SK-N-SH (cell line): ENCODE results near the gene PITPNM1. TPM values are rescaled to one million over a fixed set of nuclear protein-coding genes. Genes with fewer than 3 reads are reported as not detected.

Source experiments
- CTCF ChIA-PET: fragments of 300-600, 350-600 bp; formaldehyde crosslinking; extraction: SDS; loops from one replicate; lab custom pipeline; 2021; lab: Yijun Ruan, JAX
- POLR2A ChIA-PET: fragments of 350-600 bp; sonication (Branson Sonifier 250); formaldehyde crosslinking; extraction: SDS; loops from one replicate; lab custom pipeline; 2020; ENCODE audit warnings: antibody characterized with exemption, inconsistent platforms; lab: Yijun Ruan, JAX
- DNase-seq: peaks from one replicate; pipeline ENCODE4 v3.0.0; 2012
- H2AFZ ChIP-seq: fragments of 200-600 bp; sonication (generic); 2 replicates; pipeline ENCODE4 v1.8.1; 2016; ENCODE audit warnings: antibody characterized with exemption, mild to moderate bottlenecking, low read depth
- H3F3A ChIP-seq: fragments of 200-600 bp; sonication (generic); replicated peaks from 2 replicates; pipeline ENCODE3; 2016; ENCODE audit warnings: antibody characterized with exemption, mild to moderate bottlenecking; ENCODE audit not compliant: insufficient read depth
- H3K27ac ChIP-seq, 2 experiments: fragments of 200-500 bp in 1 of 2; fragments of 200-600 bp in 1 of 2; sonication (Bioruptor generic) in 1 of 2; sonication (generic), shearing (Covaris generic) in 1 of 2; 2 replicates each; pipeline versions ENCODE4 v1.5.1 to v1.6.1; 2014 to 2016; ENCODE audit warnings: low read depth in 2 of 2, inconsistent platforms in 1 of 2, low read length in 1 of 2, mild to moderate bottlenecking in 1 of 2, mixed read lengths in 1 of 2
- H3K27me3 ChIP-seq: fragments of 200-600 bp; sonication (generic), shearing (Covaris generic); 2 replicates; pipeline ENCODE4 v1.6.1; 2016; ENCODE audit warnings: mixed run types; ENCODE audit not compliant: insufficient read depth
- H3K36me3 ChIP-seq, 2 experiments: fragments of 200-500 bp in 1 of 2; fragments of 200-600 bp in 1 of 2; sonication (Bioruptor generic) in 1 of 2; sonication (generic) in 1 of 2; replicated peaks in 1 of 2; 2 replicates each; pipeline versions ENCODE3 to v1.5.1; 2014 to 2016; ENCODE audit warnings: low read length in 1 of 2, mild to moderate bottlenecking in 1 of 2; ENCODE audit not compliant: insufficient read depth in 2 of 2, control insufficient read depth in 1 of 2
- H3K4me1 ChIP-seq, 2 experiments: fragments of 200-500 bp in 1 of 2; fragments of 200-600 bp in 1 of 2; sonication (Bioruptor generic) in 1 of 2; sonication (generic), shearing (Covaris generic) in 1 of 2; 2 replicates each; pipeline versions ENCODE4 v1.5.1 to v1.6.1; 2014 to 2016; ENCODE audit warnings: low read depth in 1 of 2, low read length in 1 of 2, mixed run types in 1 of 2; ENCODE audit not compliant: insufficient read depth in 2 of 2, control insufficient read depth in 1 of 2
- H3K4me2 ChIP-seq: fragments of 200-600 bp; sonication (generic), shearing (Covaris generic); 2 replicates; pipeline ENCODE4 v1.6.1; 2017; ENCODE audit warnings: mixed run types
- H3K4me3 ChIP-seq, 2 experiments: fragments of 200-500 bp in 1 of 2; fragments of 200-600 bp in 1 of 2; sonication (Bioruptor generic) in 1 of 2; sonication (generic), shearing (Covaris generic) in 1 of 2; 2 replicates each; pipeline versions ENCODE4 v1.5.1 to v1.8.1; 2014 to 2016; ENCODE audit warnings: low read depth in 2 of 2, inconsistent platforms in 1 of 2, low read length in 1 of 2, mild to moderate bottlenecking in 1 of 2, mixed read lengths in 1 of 2, moderate library complexity in 1 of 2
- H3K79me2 ChIP-seq: fragments of 200-600 bp; sonication (generic); 2 replicates; pipeline ENCODE4 v1.8.1; 2017; ENCODE audit warnings: mild to moderate bottlenecking; ENCODE audit not compliant: insufficient read depth
- H3K9ac ChIP-seq: fragments of 200-600 bp; sonication (generic); 2 replicates; pipeline ENCODE4 v1.6.1; 2017; ENCODE audit warnings: mixed run types
- H3K9me2 ChIP-seq: fragments of 200-600 bp; sonication (generic); 2 replicates; pipeline ENCODE4 v1.6.1; 2017; ENCODE audit warnings: mixed run types
- H3K9me3 ChIP-seq: fragments of 200-600 bp; sonication (generic); 2 replicates; pipeline ENCODE4 v1.6.1; 2017; ENCODE audit warnings: mixed run types, mild to moderate bottlenecking, moderate library complexity
- H4K20me1 ChIP-seq: fragments of 200-600 bp; sonication (generic); 2 replicates; pipeline ENCODE4 v1.6.1; 2017; ENCODE audit warnings: mild to moderate bottlenecking, mixed run types; ENCODE audit not compliant: insufficient read depth
- GABPA ChIP-seq: IDR thresholded peaks from 2 replicates; pipeline ENCODE4 v1.4.0; 2012; ENCODE audit warnings: low read depth, mild to moderate bottlenecking
- MEF2A ChIP-seq: IDR thresholded peaks from 2 replicates; pipeline ENCODE4 v1.4.0; 2012; ENCODE audit warnings: low read depth, borderline replicate concordance
- MXI1 ChIP-seq: IDR thresholded peaks from 2 replicates; pipeline ENCODE4 v1.6.1; 2012; ENCODE audit warnings: mild to moderate bottlenecking, low read depth, low read length, improper control_type of control experiment
- NRF1 ChIP-seq: IDR thresholded peaks from 2 replicates; pipeline ENCODE4 v1.6.1; 2012; ENCODE audit warnings: low read depth, mild to moderate bottlenecking, low read length
- RAD21 ChIP-seq: IDR thresholded peaks from 2 replicates; pipeline ENCODE4 v1.6.1; 2012; ENCODE audit warnings: mild to moderate bottlenecking, low read length
- RXRA ChIP-seq: IDR thresholded peaks from 2 replicates; pipeline ENCODE4 v1.4.0; 2012; ENCODE audit warnings: low read depth, mild to moderate bottlenecking, borderline replicate concordance
- TCF12 ChIP-seq: IDR thresholded peaks from 2 replicates; pipeline ENCODE4 v1.4.0; 2012
- USF1 ChIP-seq: IDR thresholded peaks from 2 replicates; pipeline ENCODE4 v1.4.0; 2012; ENCODE audit warnings: low read depth, borderline replicate concordance
- WGBS: methylation state at CpG from one replicate; pipeline ENCODE4 v1.1.6; 2017; ENCODE audit warnings: low lambda C conversion rate; 5-methylcytosine and 5-hydroxymethylcytosine counted together
- polyA plus RNA-seq, 3 experiments: library from polyadenylated mRNA; depleted of rRNA; stranded (reverse); fragments of >200 nt; gene quantifications; 2 replicates each; pipeline ENCODE4 v1.2.3, GENCODE V29; 2012
- TF ChIP-seq, protein P1 (sequence below): fragments of 200-600 bp; sonication (generic); IDR thresholded peaks from 2 replicates; pipeline ENCODE4 v1.6.1; 2017; ENCODE audit warnings: antibody characterized with exemption, mild to moderate bottlenecking, moderate library complexity
- TF ChIP-seq, protein P2 (sequence below): IDR thresholded peaks from 2 replicates; pipeline ENCODE4 v1.6.1; 2012; ENCODE audit warnings: mild to moderate bottlenecking, low read depth, low read length, moderate library complexity
- TF ChIP-seq, protein P3 (sequence below): fragments of 150-350 bp; IDR thresholded peaks from 2 replicates; pipeline ENCODE4 v1.6.1; 2016; ENCODE audit warnings: mild to moderate bottlenecking, low read depth, low read length

PITPNM1 gene
- polyA plus RNA-seq, 1 of the 3 experiments (the other 2 are of a cell fraction) = 24.2 TPM

DNA sequence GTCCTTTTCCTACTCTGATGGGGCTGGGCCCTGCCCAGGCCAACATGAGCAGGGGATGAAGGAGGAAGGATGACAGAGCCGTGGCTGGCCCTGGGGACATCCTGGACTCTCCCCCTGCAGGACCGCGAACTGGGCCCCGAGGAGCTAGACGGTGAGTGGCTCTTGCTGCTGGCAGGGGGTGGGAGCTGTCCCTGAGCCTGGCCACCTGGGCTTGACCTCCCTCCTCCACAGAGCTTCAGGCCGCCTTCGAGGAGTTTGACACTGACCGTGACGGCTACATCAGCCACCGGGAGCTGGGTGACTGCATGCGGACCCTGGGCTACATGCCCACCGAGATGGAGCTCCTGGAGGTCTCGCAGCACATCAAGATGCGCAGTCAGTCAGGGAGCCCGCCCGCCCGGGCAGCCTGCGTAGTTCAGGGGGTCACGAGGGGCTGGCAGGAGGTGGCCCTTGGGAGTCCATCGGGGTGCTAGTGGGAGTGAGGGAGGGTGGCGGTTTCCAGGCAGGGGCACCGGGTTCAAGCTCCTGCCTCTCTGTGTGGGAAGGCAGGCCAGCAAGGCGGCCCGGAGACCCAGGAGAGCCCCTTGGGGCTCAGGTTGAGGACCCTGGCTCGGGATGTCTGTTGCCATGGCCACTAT lies 49.0 kb downstream of the PITPNM1 start:
- ChIA-PET POLR2A (no interaction called here), CTCF (no interaction called here)
- H3K36me3 ChIP-seq = no peaks in the 10 kb centered on the region
- peaks cover 0 to 4% of the 10 kb centered on the region in 2 experiments; a peak in 1 of 4 replicates for H3K4me1 ChIP-seq
- H3K27me3 ChIP-seq = no peaks in the 10 kb centered on the region
- no peak overlapping the region for H2AFZ ChIP-seq
- H3K4me2 ChIP-seq = no peak overlapping the region
- H3K9ac ChIP-seq = no peak overlapping the region
- DNase-seq = no peak
- H3K4me3 ChIP-seq = no peak overlapping the region
- no peaks in the 10 kb centered on the region for H3K79me2 ChIP-seq
- no peak overlapping the region for H3K27ac ChIP-seq
- no peaks in the 10 kb centered on the region for H4K20me1 ChIP-seq
- no peaks in the 10 kb centered on the region for H3K9me3 ChIP-seq
- no peaks in the 10 kb centered on the region for H3K9me2 ChIP-seq
- H3F3A ChIP-seq = peaks cover 3% of the 10 kb centered on the region
- TF ChIP-seq RXRA = no peak
- no peak for TF ChIP-seq USF1
- TF ChIP-seq RAD21 = no peak
- TF ChIP-seq, protein P1, sequence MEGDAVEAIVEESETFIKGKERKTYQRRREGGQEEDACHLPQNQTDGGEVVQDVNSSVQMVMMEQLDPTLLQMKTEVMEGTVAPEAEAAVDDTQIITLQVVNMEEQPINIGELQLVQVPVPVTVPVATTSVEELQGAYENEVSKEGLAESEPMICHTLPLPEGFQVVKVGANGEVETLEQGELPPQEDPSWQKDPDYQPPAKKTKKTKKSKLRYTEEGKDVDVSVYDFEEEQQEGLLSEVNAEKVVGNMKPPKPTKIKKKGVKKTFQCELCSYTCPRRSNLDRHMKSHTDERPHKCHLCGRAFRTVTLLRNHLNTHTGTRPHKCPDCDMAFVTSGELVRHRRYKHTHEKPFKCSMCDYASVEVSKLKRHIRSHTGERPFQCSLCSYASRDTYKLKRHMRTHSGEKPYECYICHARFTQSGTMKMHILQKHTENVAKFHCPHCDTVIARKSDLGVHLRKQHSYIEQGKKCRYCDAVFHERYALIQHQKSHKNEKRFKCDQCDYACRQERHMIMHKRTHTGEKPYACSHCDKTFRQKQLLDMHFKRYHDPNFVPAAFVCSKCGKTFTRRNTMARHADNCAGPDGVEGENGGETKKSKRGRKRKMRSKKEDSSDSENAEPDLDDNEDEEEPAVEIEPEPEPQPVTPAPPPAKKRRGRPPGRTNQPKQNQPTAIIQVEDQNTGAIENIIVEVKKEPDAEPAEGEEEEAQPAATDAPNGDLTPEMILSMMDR = no peak
- TF ChIP-seq MXI1 = no peak
- no peak for TF ChIP-seq NRF1
- TF ChIP-seq MEF2A = no peak
- no CpG with 5 or more reads among the region's 25 CpGs for WGBS

GRCh38 chr11:67455054-67455453 lies 50.1 kb downstream of the PITPNM1 start, which contains the start of gene CABP4:
TSS of gene CABP4 (plus strand) at chr11:67455354. CDS start at chr11:67455424, 70 bp downstream.
- no peak within 1 kb of the TSS for H3K4me3 ChIP-seq
- H3K4me1 ChIP-seq = peaks cover 0 to 4% of the 10 kb centered on the region in 2 experiments; a peak in 1 of 4 replicates
- no peak within 1 kb of the TSS for H3K9ac ChIP-seq
- H3K79me2 ChIP-seq = no peaks in the 10 kb centered on the region
- no peaks in the 10 kb centered on the region for H4K20me1 ChIP-seq
- no peak within 1 kb of the TSS for H3K27ac ChIP-seq
- POLR2A ChIA-PET = no interaction called here
- no peaks in the 10 kb centered on the region for H3F3A ChIP-seq
- no peaks in the 10 kb centered on the region for H3K27me3 ChIP-seq
- no peaks in the 10 kb centered on the region for H3K9me2 ChIP-seq
- no peak within 1 kb of the TSS for H3K4me2 ChIP-seq
- no peak for DNase-seq
- CTCF ChIA-PET = no interaction called here
- H3K9me3 ChIP-seq = no peaks in the 10 kb centered on the region
- WGBS = 50% methylated on average over 2 of the region's 3 CpGs
- H2AFZ ChIP-seq = no peak within 1 kb of the TSS
- TF ChIP-seq TCF12 = no peak
- TF ChIP-seq RXRA = no peak
- no peak for TF ChIP-seq USF1
- no peak for TF ChIP-seq GABPA
- TF ChIP-seq, protein P2, sequence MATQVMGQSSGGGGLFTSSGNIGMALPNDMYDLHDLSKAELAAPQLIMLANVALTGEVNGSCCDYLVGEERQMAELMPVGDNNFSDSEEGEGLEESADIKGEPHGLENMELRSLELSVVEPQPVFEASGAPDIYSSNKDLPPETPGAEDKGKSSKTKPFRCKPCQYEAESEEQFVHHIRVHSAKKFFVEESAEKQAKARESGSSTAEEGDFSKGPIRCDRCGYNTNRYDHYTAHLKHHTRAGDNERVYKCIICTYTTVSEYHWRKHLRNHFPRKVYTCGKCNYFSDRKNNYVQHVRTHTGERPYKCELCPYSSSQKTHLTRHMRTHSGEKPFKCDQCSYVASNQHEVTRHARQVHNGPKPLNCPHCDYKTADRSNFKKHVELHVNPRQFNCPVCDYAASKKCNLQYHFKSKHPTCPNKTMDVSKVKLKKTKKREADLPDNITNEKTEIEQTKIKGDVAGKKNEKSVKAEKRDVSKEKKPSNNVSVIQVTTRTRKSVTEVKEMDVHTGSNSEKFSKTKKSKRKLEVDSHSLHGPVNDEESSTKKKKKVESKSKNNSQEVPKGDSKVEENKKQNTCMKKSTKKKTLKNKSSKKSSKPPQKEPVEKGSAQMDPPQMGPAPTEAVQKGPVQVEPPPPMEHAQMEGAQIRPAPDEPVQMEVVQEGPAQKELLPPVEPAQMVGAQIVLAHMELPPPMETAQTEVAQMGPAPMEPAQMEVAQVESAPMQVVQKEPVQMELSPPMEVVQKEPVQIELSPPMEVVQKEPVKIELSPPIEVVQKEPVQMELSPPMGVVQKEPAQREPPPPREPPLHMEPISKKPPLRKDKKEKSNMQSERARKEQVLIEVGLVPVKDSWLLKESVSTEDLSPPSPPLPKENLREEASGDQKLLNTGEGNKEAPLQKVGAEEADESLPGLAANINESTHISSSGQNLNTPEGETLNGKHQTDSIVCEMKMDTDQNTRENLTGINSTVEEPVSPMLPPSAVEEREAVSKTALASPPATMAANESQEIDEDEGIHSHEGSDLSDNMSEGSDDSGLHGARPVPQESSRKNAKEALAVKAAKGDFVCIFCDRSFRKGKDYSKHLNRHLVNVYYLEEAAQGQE = no peak
- TF ChIP-seq NRF1 = no peak
- TF ChIP-seq, protein P3, sequence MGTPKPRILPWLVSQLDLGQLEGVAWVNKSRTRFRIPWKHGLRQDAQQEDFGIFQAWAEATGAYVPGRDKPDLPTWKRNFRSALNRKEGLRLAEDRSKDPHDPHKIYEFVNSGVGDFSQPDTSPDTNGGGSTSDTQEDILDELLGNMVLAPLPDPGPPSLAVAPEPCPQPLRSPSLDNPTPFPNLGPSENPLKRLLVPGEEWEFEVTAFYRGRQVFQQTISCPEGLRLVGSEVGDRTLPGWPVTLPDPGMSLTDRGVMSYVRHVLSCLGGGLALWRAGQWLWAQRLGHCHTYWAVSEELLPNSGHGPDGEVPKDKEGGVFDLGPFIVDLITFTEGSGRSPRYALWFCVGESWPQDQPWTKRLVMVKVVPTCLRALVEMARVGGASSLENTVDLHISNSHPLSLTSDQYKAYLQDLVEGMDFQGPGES = no peak
- no peaks in the 10 kb centered on the region for H3K36me3 ChIP-seq
